Skin of body (tissue), 3 donors: ENCODE measurements around the gene ALOX12. TPM values are rescaled to one million over a fixed set of nuclear protein-coding genes. Genes with fewer than 3 reads are reported as not detected.
"Not testable (repeated sequence)": the region's sequence is repeated elsewhere in the genome, so short reads cannot be mapped to it uniquely, and the experiment has no call there.

ENCODE experiments used
- DNase-seq: peaks from one replicate; lab custom pipeline; 2025; lab: John Stamatoyannopoulos, UW
- small RNA-seq: library from RNA; depleted of rRNA; stranded (forward); fragments of <200 nt; gene quantifications from one replicate; pipeline ENCODE3, GENCODE V24; 2014; ENCODE audit warnings: low replicate concordance
- total RNA-seq: library from RNA; depleted of rRNA; stranded (reverse); fragments of >200 nt; gene quantifications from one replicate; pipeline ENCODE4 v1.2.3, GENCODE V29; 2014

The ALOX12 gene
- total RNA-seq, 1 donor from 2014 or later = 1.2 TPM

DNA sequence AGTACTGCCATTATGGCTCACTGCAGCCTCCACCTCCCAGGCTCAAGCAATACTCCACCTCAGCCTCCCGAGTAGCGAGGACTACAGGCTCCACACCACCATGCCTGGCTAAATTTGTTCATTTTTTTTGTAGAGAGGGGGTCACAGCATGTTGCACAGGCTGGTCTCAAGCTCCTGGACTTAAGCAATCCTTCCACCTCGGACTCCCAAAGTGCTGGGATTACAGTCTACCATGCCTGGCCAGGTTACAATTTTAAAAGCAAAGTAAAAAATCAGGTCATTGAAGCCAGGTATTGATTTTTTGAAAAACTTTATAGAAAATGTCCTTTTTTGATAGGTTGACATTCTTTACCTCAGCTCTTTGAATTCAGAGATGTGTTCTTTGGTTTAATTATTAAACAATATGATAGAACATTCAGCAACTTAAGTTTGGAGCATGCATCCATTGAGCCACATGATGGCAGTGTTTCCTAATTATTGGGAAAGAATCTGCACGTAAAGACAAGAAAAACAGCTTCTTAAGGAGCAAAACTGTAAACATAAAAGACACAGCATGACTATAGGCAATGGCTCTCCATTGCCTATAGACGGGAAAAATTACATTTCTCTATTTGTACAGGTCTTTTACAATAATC is 49.8 kb downstream of the ALOX12 start:
- peak; percentile 70 for DNase-seq

DNA sequence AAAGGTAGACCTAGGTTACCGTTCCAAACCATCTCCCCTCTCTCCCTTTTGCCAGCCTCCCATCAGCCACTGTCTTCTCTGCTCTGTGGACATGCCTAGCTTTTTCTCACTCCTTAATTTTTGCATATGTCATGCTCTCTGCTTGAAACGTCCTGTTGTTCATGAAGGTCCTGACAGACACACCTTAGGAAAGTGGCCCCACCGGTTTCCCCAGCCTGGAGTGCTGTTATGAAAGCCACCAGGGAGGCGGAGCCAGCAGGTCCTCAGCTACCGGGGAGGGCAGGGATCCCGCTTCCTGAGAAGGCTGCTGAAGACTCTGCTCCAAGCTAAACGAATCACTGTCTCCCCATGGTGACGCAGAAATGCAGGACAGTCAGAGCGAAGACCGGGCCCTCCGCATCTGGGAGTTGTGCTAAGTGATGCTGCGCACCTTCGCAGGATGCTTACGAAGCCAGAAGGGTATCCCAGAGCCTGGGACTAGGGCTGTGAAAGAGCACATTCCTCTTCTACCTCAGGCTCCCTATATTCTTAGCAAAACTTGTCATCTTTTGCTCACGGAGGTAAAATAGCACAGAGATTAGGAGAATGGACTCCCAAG is 50.4 kb downstream of the ALOX12 start:
- no peak for DNase-seq

GRCh38 chr17:7046725-7047397 is 51.0 kb downstream of the ALOX12 start:
- not testable (repeated sequence) for DNase-seq

DNA sequence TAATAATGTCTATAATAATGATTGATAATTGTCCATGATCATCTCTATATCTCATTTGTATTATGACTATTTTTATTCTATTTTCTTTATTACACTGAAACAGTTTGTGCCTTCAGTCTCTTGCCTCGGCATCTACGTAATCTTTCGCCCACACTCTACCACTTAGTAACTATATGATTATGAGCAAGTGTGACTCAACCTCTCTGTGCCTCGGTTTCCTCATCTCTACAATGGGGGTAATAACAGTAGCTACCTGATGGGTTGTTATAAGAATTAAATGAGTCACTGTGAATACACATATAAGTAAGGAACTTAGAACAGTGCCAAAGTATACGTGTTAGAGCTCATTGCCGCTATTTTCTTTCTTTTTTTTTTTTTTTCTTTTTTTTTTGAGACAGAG is 51.7 kb downstream of the ALOX12 start:
- DNase-seq = no peak

GRCh38 chr17:7048968-7049367 is 53.1 kb downstream of the ALOX12 start:
- no peak for DNase-seq

DNA sequence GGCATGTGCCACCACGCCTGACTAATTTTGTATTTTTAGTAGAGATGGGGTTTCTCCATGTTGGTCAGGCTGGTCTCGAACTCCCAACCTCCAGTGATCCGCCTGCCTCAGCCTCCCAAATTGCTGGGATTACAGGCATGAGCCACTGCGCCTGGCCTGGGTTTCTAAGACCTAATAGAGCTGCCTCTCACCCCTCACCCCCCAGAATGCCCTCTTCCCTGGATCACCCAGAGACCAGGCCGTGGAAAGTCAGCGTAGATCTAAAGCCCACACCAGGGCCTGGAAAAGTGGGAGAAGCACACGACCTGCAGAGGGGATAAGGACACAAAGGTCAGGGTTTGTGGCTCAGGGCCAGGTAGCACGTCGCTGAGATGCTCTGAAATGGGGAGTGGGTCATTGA is 54.7 kb downstream of the ALOX12 start:
- DNase-seq = not testable (repeated sequence)

DNA sequence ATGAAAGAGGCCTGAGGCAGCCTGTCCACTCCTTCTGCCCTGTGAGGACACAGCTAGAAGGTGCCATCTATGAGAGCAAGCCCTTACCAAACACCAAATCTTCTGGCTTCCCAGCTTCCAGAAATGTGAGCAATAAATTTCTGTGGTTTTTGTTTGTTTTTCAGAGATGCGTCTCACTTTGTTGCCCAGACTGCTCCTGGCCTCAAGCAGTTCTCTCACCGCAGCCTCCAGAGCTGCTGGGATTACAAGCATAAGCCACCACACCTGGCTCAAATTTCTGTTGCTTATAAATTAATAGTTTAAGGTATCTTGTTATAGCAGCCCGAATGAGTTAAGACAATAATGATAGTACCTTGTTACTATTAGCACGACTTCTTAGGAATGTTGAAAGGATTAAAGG is 60.5 kb downstream of the ALOX12 start:
- DNase-seq = no peak

DNA sequence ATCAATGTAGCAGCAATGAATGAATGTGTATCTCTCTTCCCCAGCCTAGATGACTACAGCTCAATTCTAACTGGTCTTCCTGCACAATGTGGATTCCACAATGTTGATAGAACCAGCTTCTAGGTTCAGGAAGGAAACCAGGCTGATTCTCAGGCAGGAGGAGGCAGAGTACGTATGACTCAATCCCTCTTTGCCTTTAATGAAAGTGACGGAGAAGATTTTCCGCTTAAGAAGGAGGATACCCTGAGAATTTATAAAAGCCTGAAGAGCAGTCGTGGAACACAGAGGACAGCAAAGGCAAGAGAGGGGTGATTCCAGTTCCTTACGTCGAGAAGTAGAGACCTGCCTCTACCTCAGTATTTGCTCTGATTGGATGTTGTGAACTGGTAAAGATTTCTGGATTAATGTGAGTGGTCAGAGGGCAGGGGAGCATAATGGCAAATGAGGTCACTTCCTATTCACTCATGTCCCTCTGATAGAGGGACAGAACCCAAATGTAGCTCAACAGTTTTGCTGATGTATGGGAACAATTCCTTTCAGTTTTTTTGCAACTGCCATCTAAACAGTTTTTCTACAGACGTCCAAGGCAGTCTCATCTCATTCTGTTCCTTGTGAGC is 63.1 kb downstream of the ALOX12 start:
- no peak for DNase-seq

Small RNA genes lying within 50 kb of the gene (small RNA-seq; reads per million reads assigned to genes)
- gene AC120057.1 = not detected

Other genes starting within 250 kb of the ALOX12 start
- gene XAF1, start 240.0 kb upstream of the ALOX12 start, total RNA-seq = 19.4 TPM
- gene FBXO39, start 219.8 kb upstream of the ALOX12 start, total RNA-seq = 0.30 TPM
- 0.10 TPM for gene TEKT1, start 164.3 kb upstream of the ALOX12 start, total RNA-seq
- gene RNASEK, start 16.6 kb downstream of the ALOX12 start, total RNA-seq = 57.5 TPM
- gene BCL6B, start 27.0 kb downstream of the ALOX12 start, total RNA-seq = 7.6 TPM
- gene SLC16A13, start 40.0 kb downstream of the ALOX12 start, total RNA-seq = 0.69 TPM
- 0.69 TPM for gene SLC16A11, start 48.0 kb downstream of the ALOX12 start, total RNA-seq
- gene CLEC10A, start 84.2 kb downstream of the ALOX12 start, total RNA-seq = 3.7 TPM
- gene ASGR2, start 118.8 kb downstream of the ALOX12 start, total RNA-seq = 0.39 TPM
- 3.7 TPM for gene ASGR1, start 183.3 kb downstream of the ALOX12 start, total RNA-seq
- gene DLG4, start 223.8 kb downstream of the ALOX12 start, total RNA-seq = 16.5 TPM
- 261 TPM for gene ACADVL, start 223.9 kb downstream of the ALOX12 start, total RNA-seq
- gene DVL2, start 238.5 kb downstream of the ALOX12 start, total RNA-seq = 47.5 TPM
- gene PHF23, start 243.4 kb downstream of the ALOX12 start, total RNA-seq = 27.0 TPM
- 223 TPM for gene GABARAP, start 246.4 kb downstream of the ALOX12 start, total RNA-seq